GM21360 (cell line): Measurements from ENCODE around the gene GNPDA2.

Experiments used
- ATAC-seq: cut with Tn5 transposase; IDR thresholded peaks from one replicate; pipeline ENCODE4 v1.9.1; 2021; ENCODE audit warnings: mild to moderate bottlenecking, moderate library complexity; ENCODE audit not compliant: unreplicated experiment

Gene GNPDA2

GRCh38 chr4:44684648-44685047, 41.7 kb downstream of the GNPDA2 start:
- no peak for ATAC-seq

- peak; percentile 0 for ATAC-seq
Measured at GRCh38 chr4:44679060-44679459, 47.3 kb downstream of the GNPDA2 start.

- ATAC-seq = peak; percentile 95
Measured at GRCh38 chr4:44678094-44679041, 48.0 kb downstream of the GNPDA2 start, which contains the start of gene GUF1. GUF1 (plus strand) TSS chr4:44678420; CDS start chr4:44678623, 203 bp downstream.

- no peak for ATAC-seq
Measured at GRCh38 chr4:44675366-44675765, 51.0 kb downstream of the GNPDA2 start.

GRCh38 chr4:44674471-44674870, 51.9 kb downstream of the GNPDA2 start:
- no peak for ATAC-seq

GRCh38 chr4:44671636-44672035, 54.7 kb downstream of the GNPDA2 start:
- ATAC-seq = no peak

- no peak for ATAC-seq
Measured at GRCh38 chr4:44670506-44671199, 55.7 kb downstream of the GNPDA2 start.

- no peak for ATAC-seq
Measured at GRCh38 chr4:44668526-44668925, 57.8 kb downstream of the GNPDA2 start.

- no peak for ATAC-seq
Measured at GRCh38 chr4:44663539-44664263, 62.7 kb downstream of the GNPDA2 start.

GRCh38 chr4:44662623-44663005, 63.7 kb downstream of the GNPDA2 start:
- ATAC-seq = no peak

- ATAC-seq = no peak
Measured at GRCh38 chr4:44661940-44662622, 64.3 kb downstream of the GNPDA2 start.

GRCh38 chr4:44660396-44660795, 66.0 kb downstream of the GNPDA2 start:
- no peak for ATAC-seq

GRCh38 chr4:44652002-44652401, 74.4 kb downstream of the GNPDA2 start:
- no peak for ATAC-seq
